Astrocyte (in vitro differentiated cells and primary cell): Measurements from ENCODE around the gene NTM.

Experiments
- CTCF ChIP-seq: IDR thresholded peaks from 2 replicates; pipeline ENCODE4 v1.5.1; 2011; ENCODE audit warnings: low read depth, mild to moderate bottlenecking, inconsistent platforms, low read length, moderate library complexity; ENCODE audit not compliant: insufficient read depth
- EZH2 ChIP-seq: IDR thresholded peaks from 2 replicates; pipeline ENCODE4 v1.6.1; 2012; ENCODE audit warnings: mild to moderate bottlenecking, low read length, inconsistent platforms; ENCODE audit not compliant: insufficient read depth

- TF ChIP-seq CTCF = no peak
- TF ChIP-seq EZH2 = no peak
These were observed 93.4 kb downstream of the NTM start for GRCh38 chr11:131463649-131464425.
